ENCODE measurements around the gene CRADD. TPM values are rescaled to one million over a fixed set of nuclear protein-coding genes. Genes with fewer than 3 reads are reported as not detected.
"Not testable (repeated sequence)": the region's sequence is repeated elsewhere in the genome, so short reads cannot be mapped to it uniquely, and the experiment has no call there.

Gene CRADD
- total RNA-seq, 2 donors from 2014 or later: 56.1 to 94.8 TPM

GRCh38 chr12:93707836-93708235, 30.7 kb downstream of the CRADD start:
- Histone ChIP-seq H3K4me3 (no peak overlapping the region), H3K36me3 (no peaks in the 10 kb centered on the region), H3K27me3 (no peaks in the 10 kb centered on the region), H3K27ac (no peak overlapping the region), H3K9me3 (peaks cover 0 to 18% of the 10 kb centered on the region in 2 donors), H3K4me1 (peaks cover 0 to 48% of the 10 kb centered on the region in 2 donors)
- no peak for DNase-seq (ENCODE audit: low spot score)
- TF ChIP-seq CTCF (IDR thresholded peaks at IDR 0.05): no peak

DNA sequence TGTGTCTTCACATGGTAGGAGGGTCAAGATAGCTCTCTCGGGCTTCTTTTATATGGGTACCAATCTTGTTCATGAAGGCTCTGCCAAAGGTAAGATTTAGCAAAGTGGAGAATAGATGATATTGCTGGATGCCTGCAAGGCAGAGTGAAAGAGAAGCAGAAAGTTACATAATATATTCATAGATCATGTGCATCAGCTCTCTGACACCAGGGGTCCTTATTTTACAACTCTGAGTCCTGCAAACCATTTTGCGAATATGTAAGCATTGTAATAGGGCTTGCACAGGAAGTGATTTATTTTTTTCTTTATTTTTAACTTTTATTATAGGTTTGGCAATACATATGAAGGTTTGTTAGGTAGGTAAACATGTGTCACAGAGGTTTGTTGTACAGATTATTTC, 31.8 kb downstream of the CRADD start:
- no peak for DNase-seq (ENCODE audit: low spot score)
- no peaks in the 10 kb centered on the region for H3K27me3 ChIP-seq
- H3K4me3 ChIP-seq: no peak overlapping the region
- peaks cover 0 to 18% of the 10 kb centered on the region in 2 donors for H3K9me3 ChIP-seq
- H3K36me3 ChIP-seq: no peaks in the 10 kb centered on the region
- H3K27ac ChIP-seq: no peak overlapping the region
- peaks cover 0 to 52% of the 10 kb centered on the region in 2 donors for H3K4me1 ChIP-seq
- TF ChIP-seq CTCF (IDR thresholded peaks at IDR 0.05): no peak

- Histone ChIP-seq H3K4me1 (peaks cover 0 to 52% of the 10 kb centered on the region in 2 donors), H3K27me3 (no peaks in the 10 kb centered on the region), H3K9me3 (peaks cover 0 to 18% of the 10 kb centered on the region in 2 donors), H3K27ac (no peak overlapping the region), H3K36me3 (no peaks in the 10 kb centered on the region), H3K4me3 (no peak overlapping the region)
- TF ChIP-seq CTCF (IDR thresholded peaks at IDR 0.05): no peak
- DNase-seq (ENCODE audit: low spot score): no peak
Observed at GRCh38 chr12:93709386-93709785, 32.2 kb downstream of the CRADD start.

GRCh38 chr12:93710574-93710926, 33.4 kb downstream of the CRADD start:
- H3K27ac ChIP-seq: no peak overlapping the region
- no peaks in the 10 kb centered on the region for H3K27me3 ChIP-seq
- no peak for TF ChIP-seq CTCF (IDR thresholded peaks at IDR 0.05)
- DNase-seq (ENCODE audit: low spot score): no peak
- H3K9me3 ChIP-seq: peaks cover 0 to 18% of the 10 kb centered on the region in 2 donors
- no peak overlapping the region for H3K4me3 ChIP-seq
- peaks cover 0 to 48% of the 10 kb centered on the region in 2 donors for H3K4me1 ChIP-seq
- no peaks in the 10 kb centered on the region for H3K36me3 ChIP-seq

GRCh38 chr12:93711502-93711901, 34.3 kb downstream of the CRADD start:
- H3K27me3 ChIP-seq; DNase-seq (ENCODE audit: low spot score); H3K36me3 ChIP-seq; H3K4me3 ChIP-seq: not testable (repeated sequence)
- H3K9me3 ChIP-seq: peaks cover 0 to 18% of the 10 kb centered on the region in 2 donors
- H3K27ac ChIP-seq: peak overlapping the region; percentile 64 to 77
- H3K4me1 ChIP-seq: peaks cover 0 to 38% of the 10 kb centered on the region in 2 donors

GRCh38 chr12:93712200-93712599, 35.0 kb downstream of the CRADD start:
- no peak for TF ChIP-seq CTCF (IDR thresholded peaks at IDR 0.05)

More at GRCh38 chr12:93712200-93712599, 35.0 kb downstream of the CRADD start:
- peaks cover 0 to 31% of the 10 kb centered on the region in 2 donors for H3K4me1 ChIP-seq
- H3K27ac ChIP-seq: peak overlapping the region; percentile 64 to 77
- H3K9me3 ChIP-seq: peaks cover 0 to 18% of the 10 kb centered on the region in 2 donors
- H3K4me3 ChIP-seq: no peak overlapping the region
- H3K36me3 ChIP-seq: no peaks in the 10 kb centered on the region
- DNase-seq (ENCODE audit: low spot score): no peak
- no peaks in the 10 kb centered on the region for H3K27me3 ChIP-seq
